Stimulated activated CD4-positive, alpha-beta T cell treated with anti-CD3 and anti-CD28 coated beads, Interleukin-15, amount 100 ng/mL, for 1 hour (primary cell): Measurements from ENCODE around the gene PCDHGB2.
"Not testable (repeated sequence)": the region's sequence is repeated elsewhere in the genome, so short reads cannot be mapped to it uniquely, and the experiment has no call there.

Experiments used
- DNase-seq, 2 donors: peaks; one replicate each; pipeline ENCODE4 v3.0.0-alpha.2; 2020; ENCODE audit warnings: low read depth in 1 of 2, low spot score in 1 of 2

The PCDHGB2 gene

DNA sequence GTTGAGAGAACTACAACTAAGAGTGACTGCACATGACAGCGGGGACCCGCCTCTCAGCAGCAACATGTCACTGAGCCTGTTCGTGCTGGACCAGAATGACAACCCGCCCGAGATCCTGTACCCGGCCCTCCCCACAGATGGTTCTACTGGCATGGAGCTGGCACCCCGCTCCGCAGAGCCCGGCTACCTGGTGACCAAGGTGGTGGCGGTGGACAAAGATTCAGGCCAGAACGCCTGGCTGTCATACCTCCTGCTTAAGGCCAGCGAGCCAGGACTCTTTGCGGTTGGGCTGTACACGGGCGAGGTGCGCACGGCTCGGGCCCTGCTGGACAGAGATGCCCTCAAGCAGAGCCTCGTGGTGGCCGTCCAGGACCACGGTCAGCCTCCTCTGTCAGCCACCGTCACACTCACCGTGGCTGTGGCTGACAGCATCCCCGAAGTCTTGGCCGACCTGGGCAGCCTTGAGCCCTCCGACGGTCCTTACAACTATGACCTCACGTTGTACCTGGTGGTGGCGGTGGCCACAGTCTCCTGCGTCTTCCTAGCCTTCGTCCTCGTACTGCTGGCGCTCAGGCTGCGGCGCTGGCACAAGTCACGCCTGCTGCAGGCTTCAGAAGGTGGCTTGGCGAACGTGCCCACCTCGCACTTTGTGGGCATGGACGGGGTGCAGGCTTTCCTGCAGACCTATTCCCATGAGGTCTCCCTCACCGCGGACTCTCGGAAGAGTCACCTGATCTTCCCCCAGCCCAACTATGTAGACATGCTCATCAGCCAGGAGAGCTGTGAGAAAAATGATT, 24.9 kb downstream of the PCDHGB2 start:
- DNase-seq: no peak

DNA sequence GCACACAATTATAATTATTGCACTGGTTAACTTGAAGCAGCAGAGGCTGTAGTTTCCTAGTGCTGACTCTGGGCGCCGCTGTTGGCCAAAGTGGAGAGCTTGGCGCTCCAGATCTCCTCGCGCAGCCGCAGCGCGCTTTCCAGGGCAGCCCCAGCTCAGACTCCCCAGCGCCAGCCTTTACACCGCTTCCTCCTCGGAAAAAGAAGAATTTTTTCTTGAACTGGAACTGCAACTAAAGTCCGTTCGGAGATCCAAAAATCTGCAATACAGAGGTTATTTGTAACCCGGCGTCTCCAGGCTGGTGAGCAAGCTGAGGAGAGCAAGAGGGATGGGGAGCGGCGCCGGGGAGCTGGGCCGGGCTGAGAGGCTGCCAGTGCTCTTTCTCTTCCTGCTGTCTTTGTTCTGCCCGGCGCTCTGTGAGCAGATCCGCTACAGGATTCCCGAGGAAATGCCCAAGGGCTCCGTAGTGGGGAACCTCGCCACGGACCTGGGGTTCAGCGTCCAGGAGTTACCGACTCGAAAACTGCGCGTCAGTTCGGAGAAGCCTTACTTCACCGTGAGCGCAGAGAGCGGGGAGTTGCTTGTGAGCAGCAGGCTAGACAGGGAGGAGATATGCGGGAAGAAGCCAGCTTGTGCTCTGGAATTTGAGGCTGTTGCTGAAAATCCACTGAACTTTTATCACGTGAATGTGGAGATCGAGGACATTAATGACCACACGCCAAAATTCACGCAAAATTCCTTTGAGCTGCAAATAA, 27.9 kb downstream of the PCDHGB2 start, which contains the start of gene PCDHGB4:
Gene PCDHGB4 (plus strand): TSS at position 142 of the 755 bp plus-strand sequence. CDS start 187 bp downstream, at position 329.
- DNase-seq: not testable (repeated sequence)

DNA sequence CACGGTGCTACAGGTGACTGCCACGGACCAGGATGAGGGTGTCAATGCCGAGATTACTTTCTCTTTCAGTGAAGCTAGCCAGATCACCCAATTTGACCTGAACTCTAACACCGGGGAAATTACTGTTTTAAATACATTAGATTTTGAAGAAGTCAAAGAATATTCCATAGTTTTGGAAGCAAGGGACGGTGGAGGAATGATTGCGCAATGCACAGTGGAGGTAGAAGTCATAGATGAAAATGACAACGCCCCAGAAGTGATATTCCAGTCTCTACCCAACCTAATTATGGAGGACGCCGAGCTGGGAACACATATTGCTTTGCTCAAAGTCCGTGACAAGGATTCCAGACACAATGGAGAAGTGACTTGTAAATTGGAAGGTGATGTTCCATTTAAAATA, 28.9 kb downstream of the PCDHGB2 start:
- no peak for DNase-seq

DNA sequence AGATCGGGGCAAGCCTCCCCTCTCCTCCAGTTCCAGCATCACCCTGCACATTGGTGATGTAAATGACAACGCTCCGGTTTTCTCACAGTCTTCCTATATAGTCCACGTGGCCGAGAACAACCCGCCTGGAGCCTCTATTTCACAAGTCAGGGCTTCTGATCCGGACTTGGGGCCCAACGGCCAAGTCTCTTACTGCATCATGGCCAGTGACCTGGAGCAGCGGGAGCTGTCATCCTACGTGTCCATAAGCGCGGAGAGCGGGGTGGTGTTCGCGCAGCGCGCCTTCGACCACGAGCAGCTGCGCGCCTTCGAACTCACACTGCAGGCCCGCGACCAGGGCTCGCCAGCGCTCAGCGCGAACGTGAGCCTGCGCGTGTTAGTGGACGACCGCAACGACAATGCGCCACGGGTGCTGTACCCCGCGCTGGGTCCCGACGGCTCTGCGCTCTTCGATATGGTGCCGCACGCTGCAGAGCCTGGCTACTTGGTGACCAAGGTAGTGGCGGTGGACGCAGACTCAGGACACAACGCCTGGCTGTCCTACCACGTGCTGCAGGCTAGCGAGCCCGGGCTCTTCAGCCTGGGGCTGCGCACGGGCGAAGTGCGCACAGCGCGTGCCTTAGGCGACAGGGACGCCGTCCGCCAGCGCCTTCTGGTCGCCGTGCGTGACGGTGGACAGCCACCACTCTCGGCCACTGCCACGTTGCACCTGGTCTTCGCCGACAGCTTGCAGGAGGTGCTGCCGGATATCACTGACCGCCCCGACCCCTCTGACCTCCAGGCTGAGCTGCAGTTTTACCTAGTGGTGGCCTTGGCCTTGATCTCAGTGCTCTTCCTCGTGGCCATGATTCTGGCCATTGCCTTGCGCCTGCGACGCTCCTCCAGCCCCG, 29.6 kb downstream of the PCDHGB2 start:
- DNase-seq: no peak

DNA sequence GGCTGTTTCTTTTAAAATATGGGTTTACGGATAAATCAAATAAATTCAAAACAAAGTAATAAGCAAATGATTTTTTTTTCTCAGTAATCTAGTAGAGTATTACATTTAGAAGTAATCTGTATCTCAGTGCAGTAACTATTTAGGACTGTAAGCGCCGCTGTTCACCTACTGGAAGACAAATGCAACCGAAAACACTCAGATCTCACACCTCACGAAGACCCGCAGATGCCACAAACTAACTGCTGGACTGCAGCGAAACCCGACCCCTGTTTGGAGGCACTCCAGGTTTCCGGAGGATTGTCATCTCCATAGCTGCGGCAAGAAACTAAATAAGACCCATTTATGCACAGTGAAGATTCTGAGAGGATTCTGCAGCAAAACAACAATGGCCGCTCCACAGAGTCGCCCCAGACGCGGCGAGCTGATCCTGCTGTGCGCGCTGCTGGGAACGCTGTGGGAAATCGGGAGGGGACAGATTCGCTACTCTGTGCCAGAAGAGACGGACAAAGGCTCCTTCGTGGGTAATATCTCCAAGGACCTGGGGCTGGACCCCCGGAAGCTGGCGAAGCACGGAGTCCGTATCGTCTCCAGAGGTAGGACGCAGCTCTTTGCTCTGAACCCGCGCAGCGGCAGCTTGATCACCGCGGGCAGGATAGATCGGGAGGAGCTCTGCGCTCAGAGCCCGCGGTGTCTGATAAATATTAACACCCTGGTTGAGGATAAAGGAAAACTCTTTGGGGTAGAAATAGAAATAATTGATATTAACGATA, 32.8 kb downstream of the PCDHGB2 start, which contains the start of gene PCDHGA8:
Gene PCDHGA8 (plus strand): TSS at position 205 of the 770 bp plus-strand sequence. CDS start 181 bp downstream, at position 386.
- DNase-seq: no peak

DNA sequence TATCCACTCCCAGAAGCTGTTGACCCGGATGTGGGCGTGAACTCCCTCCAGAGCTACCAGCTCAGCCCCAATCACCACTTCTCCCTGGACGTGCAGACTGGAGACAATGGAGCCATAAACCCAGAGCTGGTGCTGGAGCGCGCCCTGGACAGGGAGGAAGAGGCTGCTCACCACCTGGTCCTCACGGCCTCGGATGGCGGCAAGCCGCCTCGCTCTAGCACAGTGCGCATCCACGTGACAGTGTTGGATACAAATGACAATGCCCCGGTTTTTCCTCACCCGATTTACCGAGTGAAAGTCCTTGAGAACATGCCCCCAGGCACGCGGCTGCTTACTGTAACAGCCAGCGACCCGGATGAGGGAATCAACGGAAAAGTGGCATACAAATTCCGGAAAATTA, 33.5 kb downstream of the PCDHGB2 start:
- DNase-seq: no peak

DNA sequence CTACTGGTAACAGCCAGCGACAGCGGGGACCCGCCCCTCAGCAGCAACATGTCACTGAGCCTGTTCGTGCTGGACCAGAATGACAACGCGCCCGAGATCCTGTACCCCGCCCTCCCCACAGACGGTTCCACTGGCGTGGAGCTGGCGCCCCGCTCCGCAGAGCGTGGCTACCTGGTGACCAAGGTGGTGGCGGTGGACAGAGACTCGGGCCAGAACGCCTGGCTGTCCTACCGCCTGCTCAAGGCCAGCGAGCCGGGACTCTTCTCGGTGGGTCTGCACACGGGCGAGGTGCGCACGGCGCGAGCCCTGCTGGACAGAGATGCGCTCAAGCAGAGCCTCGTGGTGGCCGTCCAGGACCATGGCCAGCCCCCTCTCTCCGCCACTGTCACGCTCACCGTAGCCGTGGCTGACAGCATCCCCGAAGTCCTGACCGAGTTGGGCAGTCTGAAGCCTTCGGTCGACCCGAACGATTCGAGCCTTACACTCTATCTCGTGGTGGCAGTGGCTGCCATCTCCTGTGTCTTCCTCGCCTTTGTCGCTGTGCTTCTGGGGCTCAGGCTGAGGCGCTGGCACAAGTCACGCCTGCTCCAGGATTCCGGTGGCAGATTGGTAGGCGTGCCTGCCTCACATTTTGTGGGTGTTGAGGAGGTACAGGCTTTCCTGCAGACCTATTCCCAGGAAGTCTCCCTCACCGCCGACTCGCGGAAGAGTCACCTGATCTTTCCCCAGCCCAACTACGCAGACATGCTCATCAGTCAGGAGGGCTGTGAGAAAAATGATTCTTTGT, 34.8 kb downstream of the PCDHGB2 start:
- not testable (repeated sequence) for DNase-seq

DNA sequence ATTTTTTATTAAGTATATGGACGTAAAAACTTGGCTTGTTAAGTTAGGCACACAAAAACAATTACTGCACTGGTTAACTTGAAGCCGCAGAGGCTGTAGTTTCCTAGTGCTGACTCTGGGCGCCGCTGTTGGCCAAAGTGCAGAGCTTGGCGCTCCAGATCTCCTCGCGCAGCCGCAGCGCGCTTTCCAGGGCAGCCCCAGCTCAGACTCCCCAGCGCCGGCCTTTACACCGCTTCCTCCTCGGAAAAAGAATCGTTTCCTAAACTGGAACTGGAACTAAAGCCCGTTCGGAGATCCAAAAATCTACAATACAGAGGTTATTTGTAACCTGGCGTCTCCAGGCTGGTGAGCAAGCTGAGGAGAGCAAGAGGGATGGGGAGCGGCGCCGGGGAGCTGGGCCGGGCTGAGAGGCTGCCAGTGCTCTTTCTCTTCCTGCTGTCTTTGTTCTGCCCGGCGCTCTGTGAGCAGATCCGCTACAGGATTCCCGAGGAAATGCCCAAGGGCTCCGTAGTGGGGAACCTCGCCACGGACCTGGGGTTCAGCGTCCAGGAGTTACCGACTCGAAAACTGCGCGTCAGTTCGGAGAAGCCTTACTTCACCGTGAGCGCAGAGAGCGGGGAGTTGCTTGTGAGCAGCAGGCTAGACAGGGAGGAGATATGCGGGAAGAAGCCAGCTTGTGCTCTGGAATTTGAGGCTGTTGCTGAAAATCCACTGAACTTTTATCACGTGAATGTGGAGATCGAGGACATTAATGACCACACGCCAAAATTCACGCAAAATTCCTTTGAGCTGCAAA, 38.2 kb downstream of the PCDHGB2 start, which contains the start of gene PCDHGB5:
Gene PCDHGB5 (plus strand): TSS at position 192 of the 796 bp plus-strand sequence. CDS start 181 bp downstream, at position 373.
- DNase-seq: peak in 1 of 2 donors; percentile 35

DNA sequence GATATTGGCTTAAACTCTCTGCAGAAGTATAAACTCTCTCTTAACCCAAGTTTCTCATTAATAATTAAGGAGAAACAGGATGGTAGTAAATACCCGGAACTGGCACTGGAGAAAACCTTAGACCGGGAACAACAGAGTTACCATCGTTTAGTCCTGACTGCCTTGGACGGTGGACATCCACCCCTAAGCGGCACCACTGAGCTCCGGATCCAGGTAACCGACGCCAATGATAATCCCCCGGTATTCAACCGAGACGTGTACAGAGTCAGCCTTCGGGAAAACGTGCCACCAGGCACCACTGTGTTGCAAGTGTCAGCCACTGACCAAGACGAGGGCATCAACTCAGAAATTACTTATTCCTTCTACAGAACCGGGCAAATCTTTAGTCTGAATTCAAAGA, 38.8 kb downstream of the PCDHGB2 start:
- no peak for DNase-seq

DNA sequence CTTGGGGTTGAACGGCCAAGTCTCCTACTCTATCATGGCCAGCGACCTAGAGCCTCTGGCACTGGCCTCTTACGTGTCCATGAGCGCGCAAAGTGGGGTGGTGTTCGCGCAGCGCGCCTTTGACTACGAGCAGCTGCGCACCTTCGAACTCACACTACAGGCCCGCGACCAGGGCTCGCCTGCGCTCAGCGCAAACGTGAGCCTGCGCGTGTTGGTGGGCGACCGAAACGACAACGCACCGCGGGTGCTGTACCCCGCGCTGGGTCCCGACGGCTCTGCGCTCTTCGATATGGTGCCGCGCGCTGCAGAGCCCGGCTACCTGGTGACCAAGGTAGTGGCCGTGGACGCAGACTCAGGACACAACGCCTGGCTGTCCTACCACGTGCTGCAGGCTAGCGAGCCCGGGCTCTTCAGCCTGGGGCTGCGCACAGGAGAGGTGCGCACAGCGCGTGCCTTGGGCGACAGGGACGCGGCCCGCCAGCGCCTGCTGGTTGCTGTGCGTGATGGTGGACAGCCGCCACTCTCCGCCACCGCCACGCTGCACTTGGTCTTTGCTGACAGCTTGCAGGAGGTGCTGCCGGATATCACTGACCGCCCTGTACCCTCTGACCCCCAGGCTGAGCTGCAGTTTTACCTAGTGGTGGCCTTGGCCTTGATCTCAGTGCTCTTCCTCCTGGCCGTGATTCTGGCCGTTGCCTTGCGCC, 39.9 kb downstream of the PCDHGB2 start:
- no peak for DNase-seq

DNA sequence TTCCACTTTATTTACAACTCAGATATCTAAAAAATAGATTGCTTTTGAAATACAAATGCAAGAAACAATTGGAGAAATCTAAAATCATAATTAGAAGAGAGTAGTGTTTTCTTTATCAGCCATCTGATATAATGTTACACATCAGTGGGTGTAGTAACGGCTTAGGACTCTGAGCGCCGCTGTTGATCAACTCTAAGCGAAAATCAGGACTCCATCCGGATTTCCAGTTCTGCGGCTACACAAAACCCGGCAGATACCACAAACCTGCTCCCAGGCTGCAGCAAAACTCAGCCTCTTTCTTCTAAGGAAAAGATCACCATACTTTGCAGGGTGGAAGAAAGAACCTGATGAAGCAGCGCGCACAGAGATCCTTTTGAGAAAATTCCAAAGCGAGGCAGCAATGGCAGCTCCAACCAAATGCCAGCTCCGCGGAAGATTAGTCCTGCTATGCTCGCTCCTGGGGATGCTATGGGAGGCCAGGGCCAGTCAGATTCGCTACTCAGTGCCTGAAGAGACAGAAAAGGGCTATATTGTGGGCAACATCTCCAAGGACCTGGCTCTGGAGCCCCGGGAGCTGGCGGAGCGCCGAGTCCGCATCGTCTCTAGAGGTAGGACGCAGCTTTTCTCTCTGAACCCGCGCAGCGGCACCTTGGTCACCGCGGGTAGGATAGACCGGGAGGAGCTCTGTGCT, 42.9 kb downstream of the PCDHGB2 start, which contains the start of gene PCDHGA9:
Gene PCDHGA9 (plus strand): TSS at position 226 of the 691 bp plus-strand sequence. CDS start 175 bp downstream, at position 401.
- DNase-seq: no peak

DNA sequence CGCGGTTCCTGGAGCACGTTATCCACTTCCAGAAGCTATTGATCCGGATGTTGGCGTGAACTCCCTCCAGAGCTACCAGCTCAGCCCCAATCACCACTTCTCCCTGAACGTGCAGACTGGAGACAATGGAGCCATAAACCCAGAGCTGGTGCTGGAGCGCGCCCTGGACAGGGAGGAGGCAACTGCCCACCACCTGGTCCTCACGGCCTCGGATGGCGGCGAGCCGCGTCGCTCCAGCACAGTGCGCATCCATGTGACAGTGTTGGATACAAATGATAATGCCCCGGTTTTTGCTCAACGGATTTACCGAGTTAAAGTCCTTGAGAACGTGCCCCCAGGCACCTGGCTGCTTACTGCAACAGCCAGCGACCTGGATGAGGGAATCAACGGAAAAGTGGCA, 43.6 kb downstream of the PCDHGB2 start:
- no peak for DNase-seq

DNA sequence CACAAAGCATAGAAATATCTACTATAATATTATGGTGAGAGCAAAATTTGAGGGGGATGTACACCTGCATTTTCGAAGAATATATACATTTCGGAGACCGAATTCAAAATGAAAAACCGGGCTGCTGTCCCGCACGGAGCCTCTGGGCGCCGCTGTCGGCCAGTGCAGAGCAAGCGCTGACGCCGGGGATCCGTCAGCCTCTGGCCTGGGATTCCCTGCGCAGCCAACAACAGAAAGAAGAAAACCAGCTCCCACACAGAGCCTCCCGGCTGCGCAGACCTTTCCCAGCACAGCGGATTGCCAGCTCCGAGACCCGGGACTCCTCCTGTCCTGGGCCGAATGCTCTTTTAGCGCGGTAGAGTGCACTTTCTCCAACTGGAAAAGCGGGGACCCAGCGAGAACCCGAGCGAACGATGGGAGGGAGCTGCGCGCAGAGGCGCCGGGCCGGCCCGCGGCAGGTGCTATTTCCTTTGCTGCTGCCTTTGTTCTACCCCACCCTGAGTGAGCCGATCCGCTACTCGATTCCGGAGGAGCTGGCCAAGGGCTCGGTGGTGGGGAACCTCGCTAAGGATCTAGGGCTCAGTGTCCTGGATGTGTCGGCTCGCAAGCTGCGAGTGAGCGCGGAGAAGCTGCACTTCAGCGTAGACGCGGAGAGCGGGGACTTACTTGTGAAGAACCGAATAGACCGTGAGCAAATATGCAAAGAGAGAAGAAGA, 48.2 kb downstream of the PCDHGB2 start, which contains the start of gene PCDHGB6:
Gene PCDHGB6 (plus strand): TSS at position 232 of the 716 bp plus-strand sequence. CDS start 182 bp downstream, at position 414.
- peak in 1 of 2 donors; percentile 30 for DNase-seq

DNA sequence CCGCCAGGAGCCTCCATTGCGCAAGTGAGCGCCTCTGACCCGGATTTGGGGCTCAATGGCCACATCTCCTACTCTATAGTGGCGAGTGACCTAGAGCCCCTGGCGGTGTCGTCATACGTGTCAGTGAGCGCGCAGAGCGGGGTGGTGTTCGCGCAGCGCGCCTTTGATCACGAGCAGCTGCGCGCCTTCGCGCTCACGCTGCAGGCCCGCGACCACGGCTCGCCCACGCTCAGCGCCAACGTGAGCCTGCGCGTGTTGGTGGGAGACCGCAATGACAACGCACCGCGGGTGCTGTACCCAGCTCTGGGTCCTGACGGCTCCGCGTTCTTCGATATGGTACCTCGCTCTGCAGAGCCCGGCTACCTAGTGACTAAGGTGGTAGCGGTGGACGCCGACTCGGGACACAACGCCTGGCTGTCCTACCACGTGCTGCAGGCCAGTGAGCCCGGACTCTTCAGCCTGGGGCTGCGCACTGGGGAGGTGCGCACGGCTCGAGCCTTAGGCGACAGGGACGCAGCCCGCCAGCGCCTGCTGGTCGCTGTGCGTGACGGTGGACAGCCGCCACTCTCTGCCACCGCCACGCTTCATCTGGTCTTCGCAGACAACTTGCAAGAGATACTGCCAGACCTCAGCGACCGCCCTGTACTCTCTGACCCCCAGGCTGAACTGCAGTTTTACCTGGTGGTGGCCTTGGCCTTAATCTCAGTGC, 50.0 kb downstream of the PCDHGB2 start:
- DNase-seq: no peak

DNA sequence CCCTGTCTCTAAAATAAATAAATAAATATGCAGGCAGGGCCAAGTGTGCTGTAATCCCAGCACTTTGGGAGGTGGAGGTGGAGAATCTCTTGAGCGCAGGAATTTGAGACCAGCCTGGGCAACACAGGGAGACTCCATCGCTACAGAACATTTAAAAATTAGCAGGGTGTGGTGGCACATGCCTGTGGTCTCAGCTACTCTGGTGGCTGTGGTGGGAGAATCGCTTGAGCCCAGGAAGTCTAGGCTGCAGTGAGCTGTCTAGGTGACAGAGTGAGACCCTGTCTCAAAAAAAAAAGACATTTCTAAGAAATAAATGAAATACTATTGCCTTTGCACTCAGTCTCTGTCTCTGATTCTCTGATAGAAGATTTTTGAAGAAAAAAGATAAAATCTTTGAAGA, 51.8 kb downstream of the PCDHGB2 start:
- no peak for DNase-seq
